ENCODE measurements around the gene CACNA2D3. TPM values are rescaled to one million over a fixed set of nuclear protein-coding genes. Genes with fewer than 3 reads are reported as not detected.
A peak's percentile ranks its signal among the peaks of the same experiment; 100 is the strongest.

Gene CACNA2D3
- polyA plus RNA-seq, 1 donor (not counting 4 experiments of a cell fraction or from before 2014, with no cell fraction given) = 0.08 TPM

DNA sequence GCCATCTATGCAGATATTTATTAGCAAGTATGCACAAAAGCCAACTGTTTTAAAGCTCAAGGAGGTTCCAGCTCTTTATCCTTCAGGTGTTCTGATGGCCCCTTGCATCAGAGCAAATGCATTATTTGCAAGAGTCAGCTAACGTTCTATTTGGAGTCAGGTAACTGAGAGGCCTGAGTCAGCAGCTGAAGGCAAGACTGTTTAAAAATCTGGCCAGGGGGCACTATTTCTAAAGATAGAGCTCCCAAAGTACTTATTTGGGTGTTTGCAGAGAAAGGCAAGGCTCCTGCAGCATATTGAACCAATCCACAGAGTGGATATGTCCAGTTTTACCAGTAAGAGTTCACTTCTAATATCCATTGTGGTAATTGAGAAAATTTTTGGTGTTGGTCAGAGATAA is 659.4 kb downstream of the CACNA2D3 start:
- H2AFZ ChIP-seq (ENCODE audit: control insufficient read depth, low read length) = no peak overlapping the region
- TF ChIP-seq CTCF (optimal IDR thresholded peaks at IDR 0.05 in 1 of 3, IDR thresholded peaks at IDR 0.05 in 1 of 3, conservative IDR thresholded peaks at IDR 0.05 in 1 of 3; ENCODE audit: extremely low read depth in 1 of 3, insufficient read depth in 2 of 3, low read length in 3 of 3) (peak in 1 of 3 experiments; percentile 3), EZH2 (IDR thresholded peaks at IDR 0.05; ENCODE audit: low read length) (no peak)
- dilution Hi-C loops (cut with MboI; ENCODE audit: extremely low pct_ligation_motif_present, low sequenced_read_pairs) = no loop called here
- DNase-seq (ENCODE audit: low read depth, low spot score) = no peak
- H3K9me3 ChIP-seq (ENCODE audit: control insufficient read depth, low read depth, low read length) = no peaks in the 10 kb centered on the region
- no peaks in the 10 kb centered on the region for H3K9me1 ChIP-seq (ENCODE audit: control insufficient read depth, extremely low read depth, insufficient read depth, low read length)
- no peak overlapping the region for H3K4me2 ChIP-seq (ENCODE audit: control insufficient read depth, extremely low read depth, insufficient read depth, low read depth, low read length)
- no peaks in the 10 kb centered on the region for H3K79me2 ChIP-seq (ENCODE audit: control insufficient read depth, insufficient read depth, low read length)
- no peaks in the 10 kb centered on the region for H3K27me3 ChIP-seq (ENCODE audit: control insufficient read depth, extremely low read depth, insufficient read depth, low read length)
- no peaks in the 10 kb centered on the region for H4K20me1 ChIP-seq (ENCODE audit: control insufficient read depth, extremely low read depth, insufficient read depth, low read length)
- no peak overlapping the region for H3K27ac ChIP-seq (ENCODE audit: control insufficient read depth, insufficient read depth, low read length)
- FAIRE-seq = no peak
- no peaks in the 10 kb centered on the region for H3K36me3 ChIP-seq (ENCODE audit: control insufficient read depth in 2 of 2, extremely low read depth in 1 of 2, insufficient read depth in 2 of 2, low read length in 2 of 2)
- no peaks in the 10 kb centered on the region for H3K4me1 ChIP-seq (ENCODE audit: control insufficient read depth, extremely low read depth, insufficient read depth, low read length)
- H3K9ac ChIP-seq (ENCODE audit: control insufficient read depth, extremely low read depth, insufficient read depth, low read length) = no peak overlapping the region
- H3K4me3 ChIP-seq (ENCODE audit: control insufficient read depth in 2 of 3, extremely low read depth in 1 of 3, insufficient read depth in 2 of 3, low read depth in 1 of 3, low read length in 3 of 3) = no peak overlapping the region

- Histone ChIP-seq H3K4me3 (ENCODE audit: control insufficient read depth in 2 of 3, extremely low read depth in 1 of 3, insufficient read depth in 2 of 3, low read depth in 1 of 3, low read length in 3 of 3) (no peak overlapping the region), H3K27me3 (ENCODE audit: control insufficient read depth, extremely low read depth, insufficient read depth, low read length) (no peaks in the 10 kb centered on the region), H3K9me3 (ENCODE audit: control insufficient read depth, low read depth, low read length) (no peaks in the 10 kb centered on the region), H4K20me1 (ENCODE audit: control insufficient read depth, extremely low read depth, insufficient read depth, low read length) (no peaks in the 10 kb centered on the region), H3K4me1 (ENCODE audit: control insufficient read depth, extremely low read depth, insufficient read depth, low read length) (no peaks in the 10 kb centered on the region), H3K9me1 (ENCODE audit: control insufficient read depth, extremely low read depth, insufficient read depth, low read length) (no peaks in the 10 kb centered on the region), H3K36me3 (ENCODE audit: control insufficient read depth in 2 of 2, extremely low read depth in 1 of 2, insufficient read depth in 2 of 2, low read length in 2 of 2) (no peaks in the 10 kb centered on the region), H3K4me2 (ENCODE audit: control insufficient read depth, extremely low read depth, insufficient read depth, low read depth, low read length) (no peak overlapping the region), H2AFZ (ENCODE audit: control insufficient read depth, low read length) (no peak overlapping the region), H3K9ac (ENCODE audit: control insufficient read depth, extremely low read depth, insufficient read depth, low read length) (no peak overlapping the region), H3K79me2 (ENCODE audit: control insufficient read depth, insufficient read depth, low read length) (no peaks in the 10 kb centered on the region), H3K27ac (ENCODE audit: control insufficient read depth, insufficient read depth, low read length) (no peak overlapping the region)
- DNase-seq (ENCODE audit: low read depth, low spot score) (no peak), FAIRE-seq (no peak)
- TF ChIP-seq CTCF (optimal IDR thresholded peaks at IDR 0.05 in 1 of 3, IDR thresholded peaks at IDR 0.05 in 1 of 3, conservative IDR thresholded peaks at IDR 0.05 in 1 of 3; ENCODE audit: extremely low read depth in 1 of 3, insufficient read depth in 2 of 3, low read length in 3 of 3) (no peak), EZH2 (IDR thresholded peaks at IDR 0.05; ENCODE audit: low read length) (no peak)
- dilution Hi-C loops (cut with MboI; ENCODE audit: extremely low pct_ligation_motif_present, low sequenced_read_pairs) = no loop called here
Measured at GRCh38 chr3:54783611-54784010, 661.3 kb downstream of the CACNA2D3 start.
